Measurements from ENCODE around the gene UNC13A. TPM values are rescaled to one million over a fixed set of nuclear protein-coding genes. Genes with fewer than 3 reads are reported as not detected.

UNC13A gene
- total RNA-seq, 1 experiment from 2014 or later: 41.1 TPM

GRCh38 chr19:17641181-17641580 is 47.0 kb downstream of the UNC13A start:
- Mint-ChIP-seq H3K4me1 (no peaks in the 10 kb centered on the region), H3K27ac (no peak overlapping the region), H3K36me3 (peaks cover 49% of the 10 kb centered on the region), H3K4me3 (no peak overlapping the region), H3K27me3 (ENCODE audit: low read depth) (no peaks in the 10 kb centered on the region), H3K9me3 (no peaks in the 10 kb centered on the region)
- DNase-seq (ENCODE audit: low spot score) (no peak), ATAC-seq (no peak)
- ChIA-PET CTCF (interaction anchor here (0.7 kb wide), 1 partner anchor 145 kb away, joined by 3 read pairs; no protein-coding TSS in a partner anchor), POLR2A (no interaction called here)
- TF ChIP-seq NR1H2 (CRISPR knock-in tag; IDR thresholded peaks at IDR 0.05) (no peak), ZNF232 (CRISPR knock-in tag; IDR thresholded peaks at IDR 0.05) (no peak), ATF1 (CRISPR knock-in tag; IDR thresholded peaks at IDR 0.05) (no peak), MYBL2 (CRISPR knock-in tag; IDR thresholded peaks at IDR 0.05) (no peak), ELF4 (CRISPR knock-in tag; IDR thresholded peaks at IDR 0.05; ENCODE audit: low read depth) (no peak), NFE2L1 (CRISPR knock-in tag; IDR thresholded peaks at IDR 0.05) (no peak), ARID4B (CRISPR knock-in tag; IDR thresholded peaks at IDR 0.05; ENCODE audit: borderline replicate concordance) (no peak)

GRCh38 chr19:17633700-17634099 is 54.5 kb downstream of the UNC13A start:
- peaks cover 28% of the 10 kb centered on the region for H3K36me3 Mint-ChIP-seq
- no peaks in the 10 kb centered on the region for H3K9me3 Mint-ChIP-seq
- TF ChIP-seq CBFB (CRISPR knock-in tag; IDR thresholded peaks at IDR 0.05; ENCODE audit: low read depth): no peak
- no peak for TF ChIP-seq TP53 (CRISPR knock-in tag; IDR thresholded peaks at IDR 0.05)
- TF ChIP-seq GRHL2 (CRISPR knock-in tag; IDR thresholded peaks at IDR 0.05; ENCODE audit: insufficient replicate concordance, severe bottlenecking): no peak
- TF ChIP-seq GTF2I (CRISPR knock-in tag; conservative IDR thresholded peaks at IDR 0.05): no peak
- no peak overlapping the region for H3K27ac Mint-ChIP-seq
- no peak overlapping the region for H3K4me3 Mint-ChIP-seq
- ChIA-PET POLR2A (interaction anchor here (1.1 kb wide), 1 partner anchor 11 kb away, joined by 3 read pairs; no protein-coding TSS in a partner anchor), CTCF (no interaction called here)
- DNase-seq (ENCODE audit: low spot score) (no peak), ATAC-seq (no peak)
- no peaks in the 10 kb centered on the region for H3K4me1 Mint-ChIP-seq
- H3K27me3 Mint-ChIP-seq (ENCODE audit: low read depth): no peaks in the 10 kb centered on the region

GRCh38 chr19:17632577-17632976 is 55.6 kb downstream of the UNC13A start:
- CTCF ChIA-PET: no interaction called here
- no peaks in the 10 kb centered on the region for H3K9me3 Mint-ChIP-seq
- no peak for TF ChIP-seq NFE2L1 (CRISPR knock-in tag; IDR thresholded peaks at IDR 0.05)
- no peak for TF ChIP-seq ZNF219 (CRISPR knock-in tag; IDR thresholded peaks at IDR 0.05; ENCODE audit: borderline replicate concordance)
- TF ChIP-seq NR2C2 (CRISPR knock-in tag; IDR thresholded peaks at IDR 0.05): no peak
- TF ChIP-seq SP1 (CRISPR knock-in tag; conservative IDR thresholded peaks at IDR 0.05): no peak
- TF ChIP-seq HMGA2 (CRISPR knock-in tag; IDR thresholded peaks at IDR 0.05): no peak
- no peak for TF ChIP-seq ZNF263 (CRISPR knock-in tag; IDR thresholded peaks at IDR 0.05; ENCODE audit: low read depth)
- TF ChIP-seq ZNF416 (CRISPR knock-in tag; IDR thresholded peaks at IDR 0.05): no peak
- no peak for TF ChIP-seq ZNF396 (CRISPR knock-in tag; IDR thresholded peaks at IDR 0.05; ENCODE audit: borderline replicate concordance)
- TF ChIP-seq NFYB (CRISPR knock-in tag; conservative IDR thresholded peaks at IDR 0.05; ENCODE audit: low read depth): no peak
- TF ChIP-seq ZNF425 (CRISPR knock-in tag; conservative IDR thresholded peaks at IDR 0.05): no peak
- no peak for TF ChIP-seq HMGXB4 (CRISPR knock-in tag; IDR thresholded peaks at IDR 0.05)
- TF ChIP-seq ERG (CRISPR knock-in tag; IDR thresholded peaks at IDR 0.05): no peak
- TF ChIP-seq EMX1 (CRISPR knock-in tag; IDR thresholded peaks at IDR 0.05): no peak
- no peak for TF ChIP-seq KAT7 (CRISPR knock-in tag; IDR thresholded peaks at IDR 0.05; ENCODE audit: borderline replicate concordance)
- TF ChIP-seq CBFB (CRISPR knock-in tag; IDR thresholded peaks at IDR 0.05; ENCODE audit: low read depth): no peak
- no peak for TF ChIP-seq SMAD4 (CRISPR knock-in tag; IDR thresholded peaks at IDR 0.05)

More at GRCh38 chr19:17632577-17632976, 55.6 kb downstream of the UNC13A start:
- no peak overlapping the region for H3K4me3 Mint-ChIP-seq
- no peaks in the 10 kb centered on the region for H3K4me1 Mint-ChIP-seq
- H3K36me3 Mint-ChIP-seq: peaks cover 23% of the 10 kb centered on the region
- H3K27ac Mint-ChIP-seq: no peak overlapping the region
- DNase-seq (ENCODE audit: low spot score) (no peak), ATAC-seq (no peak)
- H3K27me3 Mint-ChIP-seq (ENCODE audit: low read depth): no peaks in the 10 kb centered on the region
- POLR2A ChIA-PET: no interaction called here

All from WTC11 (cell line).